GM12873 (cell line): Measurements from ENCODE around the gene NPHP4.

Source experiments
- TF ChIP-seq, protein P1 (sequence below): IDR thresholded peaks from 2 replicates; pipeline ENCODE4 v1.5.1; 2012; ENCODE audit warnings: low read depth, mild to moderate bottlenecking, moderate library complexity, low read length, control low read depth; ENCODE audit not compliant: insufficient read depth; ENCODE audit errors: missing control alignments

NPHP4 gene

DNA sequence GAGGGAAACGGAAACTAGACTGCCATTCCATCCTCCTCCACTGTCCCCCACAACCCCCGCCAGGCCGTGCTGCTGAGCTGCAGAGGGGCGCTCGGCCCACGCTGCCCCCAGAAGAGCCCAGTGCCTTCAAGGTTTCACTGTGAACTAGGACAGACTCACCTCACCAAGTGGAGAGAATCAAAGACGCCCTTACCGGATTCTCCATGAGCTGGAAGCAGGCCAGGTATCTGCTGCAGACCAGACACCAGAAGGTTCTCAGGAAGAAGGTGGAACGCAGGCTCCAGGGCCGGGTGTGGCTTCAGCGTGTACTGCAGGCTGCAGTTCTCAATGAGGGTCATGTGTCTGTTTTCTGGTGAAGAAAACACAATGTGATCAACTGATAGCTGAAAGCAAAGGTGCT lies 30.6 kb downstream of the NPHP4 start:
- TF ChIP-seq, protein P1, sequence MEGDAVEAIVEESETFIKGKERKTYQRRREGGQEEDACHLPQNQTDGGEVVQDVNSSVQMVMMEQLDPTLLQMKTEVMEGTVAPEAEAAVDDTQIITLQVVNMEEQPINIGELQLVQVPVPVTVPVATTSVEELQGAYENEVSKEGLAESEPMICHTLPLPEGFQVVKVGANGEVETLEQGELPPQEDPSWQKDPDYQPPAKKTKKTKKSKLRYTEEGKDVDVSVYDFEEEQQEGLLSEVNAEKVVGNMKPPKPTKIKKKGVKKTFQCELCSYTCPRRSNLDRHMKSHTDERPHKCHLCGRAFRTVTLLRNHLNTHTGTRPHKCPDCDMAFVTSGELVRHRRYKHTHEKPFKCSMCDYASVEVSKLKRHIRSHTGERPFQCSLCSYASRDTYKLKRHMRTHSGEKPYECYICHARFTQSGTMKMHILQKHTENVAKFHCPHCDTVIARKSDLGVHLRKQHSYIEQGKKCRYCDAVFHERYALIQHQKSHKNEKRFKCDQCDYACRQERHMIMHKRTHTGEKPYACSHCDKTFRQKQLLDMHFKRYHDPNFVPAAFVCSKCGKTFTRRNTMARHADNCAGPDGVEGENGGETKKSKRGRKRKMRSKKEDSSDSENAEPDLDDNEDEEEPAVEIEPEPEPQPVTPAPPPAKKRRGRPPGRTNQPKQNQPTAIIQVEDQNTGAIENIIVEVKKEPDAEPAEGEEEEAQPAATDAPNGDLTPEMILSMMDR: no peak

GRCh38 chr1:5960336-5960735 lies 31.9 kb downstream of the NPHP4 start:
- TF ChIP-seq, protein P1: no peak

GRCh38 chr1:5959667-5960230 lies 32.5 kb downstream of the NPHP4 start:
- TF ChIP-seq, protein P1: no peak

- TF ChIP-seq, protein P1: no peak
Observed at GRCh38 chr1:5959087-5959486, 33.1 kb downstream of the NPHP4 start.

DNA sequence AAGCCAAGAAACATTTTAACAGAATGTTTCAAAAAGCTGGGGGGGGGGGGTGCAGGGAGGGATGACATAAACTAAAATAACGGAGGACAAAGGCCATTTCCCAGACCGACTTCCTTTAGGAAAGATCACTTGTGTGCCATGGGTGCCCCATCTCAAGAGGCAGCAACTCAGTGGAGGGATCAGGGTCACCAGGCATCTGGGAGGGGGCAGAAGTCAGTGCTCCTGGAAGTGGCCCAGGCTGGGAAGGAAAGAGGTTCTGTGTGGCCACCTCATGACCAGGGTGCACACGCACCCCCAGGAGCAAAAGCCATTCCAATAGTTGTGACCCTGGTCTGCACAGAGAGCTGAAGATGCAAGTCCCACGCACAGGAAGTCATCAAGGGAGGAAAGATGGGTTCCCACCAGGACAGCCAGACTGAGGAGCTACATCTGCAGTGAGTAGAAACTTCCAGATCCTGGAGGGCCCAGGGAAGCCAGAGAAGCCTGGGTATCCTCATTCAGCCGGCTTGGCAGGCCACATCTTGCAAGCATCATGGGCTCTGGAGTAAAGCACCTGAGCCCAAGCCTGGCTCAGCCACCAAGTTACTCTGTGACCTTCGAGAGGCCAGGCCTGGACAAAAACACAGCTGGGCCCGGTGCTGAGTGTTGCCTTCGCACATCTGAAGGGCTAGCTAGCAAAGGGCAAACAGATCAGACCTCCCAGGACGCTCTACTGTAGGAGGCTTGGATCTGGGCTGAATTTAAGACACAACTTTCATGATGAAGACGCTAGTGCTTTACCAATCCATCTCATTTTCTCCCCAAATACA lies 36.0 kb downstream of the NPHP4 start:
- TF ChIP-seq, protein P1: no peak

GRCh38 chr1:5955479-5955977 lies 36.7 kb downstream of the NPHP4 start:
- TF ChIP-seq, protein P1: no peak

DNA sequence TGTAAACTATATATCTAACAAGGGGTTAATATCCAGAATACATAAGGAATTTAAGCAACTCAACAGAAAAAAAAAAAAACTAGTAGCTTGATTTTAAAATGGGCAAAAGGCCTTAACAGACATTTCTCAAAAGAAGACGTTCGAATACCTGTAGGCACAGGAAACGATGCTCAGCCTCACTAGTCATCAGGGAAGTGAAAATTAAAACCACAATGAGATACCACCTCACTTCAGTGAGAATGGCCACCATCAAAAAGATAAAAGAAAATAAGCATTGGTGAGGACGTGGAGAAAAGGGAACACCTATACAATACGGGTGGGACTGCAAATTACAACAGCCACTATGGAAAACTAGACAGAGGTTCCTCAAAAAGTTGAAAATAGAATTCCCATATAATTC lies 37.3 kb downstream of the NPHP4 start:
- TF ChIP-seq, protein P1: no peak
